Activated CD8-positive, alpha-beta memory T cell treated with anti-CD3 and anti-CD28 coated beads, Interleukin-2, amount 10 ng/mL, durations not matched to agents 7 days and 5 days (primary cell): ENCODE data around the gene ZCCHC9. TPM values are rescaled to one million over a fixed set of nuclear protein-coding genes. Genes with fewer than 3 reads are reported as not detected.
"Not testable (repeated sequence)": the region's sequence is repeated elsewhere in the genome, so short reads cannot be mapped to it uniquely, and the experiment has no call there.

Experiments used
- ATAC-seq: fragments of 150-1000 bp; cut with Tn5 transposase; one replicate; pipeline ENCODE4 v1.10.0; 2021; ENCODE audit warnings: moderate library complexity
- CTCF ChIA-PET: fragments of 350-600 bp; sonication (Branson Sonifier 250); formaldehyde crosslinking; loops from one replicate; lab custom pipeline; 2021; ENCODE audit warnings: antibody characterized with exemption; lab: Charles Lee
- DNase-seq: peaks from one replicate; pipeline ENCODE4 v3.0.0-alpha.2; 2020
- H3K27ac Mint-ChIP-seq: one replicate; pipeline ENCODE4 v1.8.0; 2021; ENCODE audit warnings: mild to moderate bottlenecking, mixed read lengths
- H3K27me3 Mint-ChIP-seq: one replicate; pipeline ENCODE4 v1.8.0; 2021; ENCODE audit warnings: mixed read lengths
- H3K36me3 Mint-ChIP-seq: one replicate; pipeline ENCODE4 v1.8.0; 2021; ENCODE audit warnings: mild to moderate bottlenecking, mixed read lengths
- H3K4me1 Mint-ChIP-seq: one replicate; pipeline ENCODE4 v1.8.0; 2021; ENCODE audit warnings: mixed read lengths
- H3K4me3 Mint-ChIP-seq: one replicate; pipeline ENCODE4 v1.8.0; 2021; ENCODE audit warnings: mild to moderate bottlenecking, moderate library complexity, mixed read lengths
- H3K9me3 Mint-ChIP-seq: one replicate; pipeline ENCODE4 v1.8.0; 2022; ENCODE audit warnings: low read depth, mixed read lengths
- total RNA-seq, 2 experiments: library from RNA; stranded (reverse); gene quantifications; one replicate each; pipeline ENCODE4 v1.2.3, GENCODE V29; 2021

The ZCCHC9 gene
- total RNA-seq, 2 experiments from 2014 or later: 30.6 to 35.7 TPM

GRCh38 chr5:81313686-81314085 lies 12.3 kb downstream of the ZCCHC9 start:
- ATAC-seq (no peak), DNase-seq (no peak)
- Mint-ChIP-seq H3K27ac (no peak overlapping the region), H3K27me3 (no peaks in the 10 kb centered on the region), H3K4me3 (no peak overlapping the region), H3K36me3 (peaks cover 39% of the 10 kb centered on the region), H3K9me3 (no peaks in the 10 kb centered on the region), H3K4me1 (no peaks in the 10 kb centered on the region)
- CTCF ChIA-PET: interaction anchor here (1.6 kb wide), 1 partner anchor 13 kb away, joined by 5 read pairs; no protein-coding TSS in a partner anchor

- CTCF ChIA-PET: interaction anchor here (1.6 to 1.9 kb wide), 2 partner anchors 14 to 16 kb away, joined by 5 read pairs; no protein-coding TSS in a partner anchor
- H3K9me3 Mint-ChIP-seq: no peaks in the 10 kb centered on the region
- no peaks in the 10 kb centered on the region for H3K4me1 Mint-ChIP-seq
- no peaks in the 10 kb centered on the region for H3K27me3 Mint-ChIP-seq
- no peak overlapping the region for H3K27ac Mint-ChIP-seq
- ATAC-seq (no peak), DNase-seq (no peak)
- peaks cover 36% of the 10 kb centered on the region for H3K36me3 Mint-ChIP-seq
- no peak overlapping the region for H3K4me3 Mint-ChIP-seq
Observed at GRCh38 chr5:81314581-81314980, 13.2 kb downstream of the ZCCHC9 start.

GRCh38 chr5:81315336-81315735 lies 13.9 kb downstream of the ZCCHC9 start:
- Mint-ChIP-seq H3K27me3 (no peaks in the 10 kb centered on the region), H3K36me3 (peaks cover 33% of the 10 kb centered on the region), H3K4me3 (no peak overlapping the region), H3K4me1 (no peaks in the 10 kb centered on the region), H3K27ac (no peak overlapping the region), H3K9me3 (no peaks in the 10 kb centered on the region)
- CTCF ChIA-PET: interaction anchor here (1.0 to 1.9 kb wide), 2 partner anchors 10 to 17 kb away, joined by 3 to 5 read pairs; no protein-coding TSS in a partner anchor
- ATAC-seq: no peak
- DNase-seq: no peak

GRCh38 chr5:81315830-81316229 lies 14.4 kb downstream of the ZCCHC9 start:
- Mint-ChIP-seq H3K36me3 (peaks cover 28% of the 10 kb centered on the region), H3K4me1 (no peaks in the 10 kb centered on the region), H3K9me3 (no peaks in the 10 kb centered on the region), H3K27me3 (no peaks in the 10 kb centered on the region), H3K27ac (no peak overlapping the region), H3K4me3 (no peak overlapping the region)
- DNase-seq (no peak), ATAC-seq (no peak)
- CTCF ChIA-PET: interaction anchor here (1.0 to 1.9 kb wide), 2 partner anchors 9 to 18 kb away, joined by 3 to 5 read pairs; no protein-coding TSS in a partner anchor

GRCh38 chr5:81316571-81316970 lies 15.2 kb downstream of the ZCCHC9 start:
- DNase-seq (no peak), ATAC-seq (no peak)
- no peak overlapping the region for H3K27ac Mint-ChIP-seq
- no peak overlapping the region for H3K4me3 Mint-ChIP-seq
- no peaks in the 10 kb centered on the region for H3K9me3 Mint-ChIP-seq
- H3K4me1 Mint-ChIP-seq: no peaks in the 10 kb centered on the region
- CTCF ChIA-PET: no interaction called here
- no peaks in the 10 kb centered on the region for H3K27me3 Mint-ChIP-seq
- peaks cover 23% of the 10 kb centered on the region for H3K36me3 Mint-ChIP-seq

GRCh38 chr5:81317536-81317935 lies 16.1 kb downstream of the ZCCHC9 start:
- Mint-ChIP-seq H3K27ac (no peak overlapping the region), H3K27me3 (no peaks in the 10 kb centered on the region), H3K9me3 (no peaks in the 10 kb centered on the region), H3K4me3 (no peak overlapping the region), H3K4me1 (no peaks in the 10 kb centered on the region), H3K36me3 (peaks cover 16% of the 10 kb centered on the region)
- ATAC-seq (no peak), DNase-seq (no peak)
- CTCF ChIA-PET: no interaction called here

GRCh38 chr5:81326554-81326953 lies 25.2 kb downstream of the ZCCHC9 start:
- Mint-ChIP-seq H3K4me3 (no peak overlapping the region), H3K27ac (no peak overlapping the region), H3K36me3 (no peaks in the 10 kb centered on the region), H3K27me3 (peaks cover 6% of the 10 kb centered on the region), H3K9me3 (no peaks in the 10 kb centered on the region), H3K4me1 (no peaks in the 10 kb centered on the region)
- no peak for DNase-seq
- CTCF ChIA-PET: interaction anchor here (0.7 kb wide), 1 partner anchor 13 kb away, joined by 3 read pairs; no protein-coding TSS in a partner anchor
- no peak for ATAC-seq

GRCh38 chr5:81334304-81335061 lies 33.1 kb downstream of the ZCCHC9 start:
- H3K9me3 Mint-ChIP-seq: peaks cover 4% of the 10 kb centered on the region
- no peak overlapping the region for H3K27ac Mint-ChIP-seq
- peaks cover 12% of the 10 kb centered on the region for H3K4me1 Mint-ChIP-seq
- H3K4me3 Mint-ChIP-seq: no peak overlapping the region
- CTCF ChIA-PET: no interaction called here
- no peaks in the 10 kb centered on the region for H3K36me3 Mint-ChIP-seq
- DNase-seq (no peak), ATAC-seq (no peak)
- H3K27me3 Mint-ChIP-seq: no peaks in the 10 kb centered on the region

GRCh38 chr5:81335946-81336345 lies 34.6 kb downstream of the ZCCHC9 start:
- Mint-ChIP-seq H3K9me3 (peaks cover 4% of the 10 kb centered on the region), H3K4me3 (no peak overlapping the region), H3K36me3 (no peaks in the 10 kb centered on the region), H3K27ac (no peak overlapping the region), H3K27me3 (no peaks in the 10 kb centered on the region), H3K4me1 (peaks cover 12% of the 10 kb centered on the region)
- CTCF ChIA-PET: no interaction called here
- DNase-seq (no peak), ATAC-seq (no peak)

GRCh38 chr5:81336556-81336955 lies 35.2 kb downstream of the ZCCHC9 start:
- Mint-ChIP-seq H3K9me3 (peaks cover 4% of the 10 kb centered on the region), H3K27ac (no peak overlapping the region), H3K36me3 (no peaks in the 10 kb centered on the region), H3K4me1 (peaks cover 12% of the 10 kb centered on the region), H3K27me3 (no peaks in the 10 kb centered on the region), H3K4me3 (no peak overlapping the region)
- DNase-seq: no peak
- CTCF ChIA-PET: no interaction called here
- ATAC-seq: no peak

- CTCF ChIA-PET: no interaction called here
- Mint-ChIP-seq H3K4me3 (no peak overlapping the region), H3K9me3 (peaks cover 4% of the 10 kb centered on the region)
Observed at GRCh38 chr5:81337803-81338202, 36.4 kb downstream of the ZCCHC9 start.

GRCh38 chr5:81338213-81338612 lies 36.8 kb downstream of the ZCCHC9 start:
- CTCF ChIA-PET, H3K9me3 Mint-ChIP-seq, H3K27ac Mint-ChIP-seq: not testable (repeated sequence)

More at GRCh38 chr5:81337803-81338202, 36.4 kb downstream of the ZCCHC9 start:
- DNase-seq (no peak), ATAC-seq (no peak)
- Mint-ChIP-seq H3K27me3 (no peaks in the 10 kb centered on the region), H3K4me1 (peaks cover 12% of the 10 kb centered on the region), H3K27ac (no peak overlapping the region), H3K36me3 (no peaks in the 10 kb centered on the region)

GRCh38 chr5:81344736-81345135 lies 43.3 kb downstream of the ZCCHC9 start:
- H3K27ac Mint-ChIP-seq: no peak overlapping the region
- H3K4me3 Mint-ChIP-seq: no peak overlapping the region
- H3K27me3 Mint-ChIP-seq: peaks cover 4% of the 10 kb centered on the region
- H3K36me3 Mint-ChIP-seq: no peaks in the 10 kb centered on the region
- no peaks in the 10 kb centered on the region for H3K9me3 Mint-ChIP-seq
- no peaks in the 10 kb centered on the region for H3K4me1 Mint-ChIP-seq
- ATAC-seq (no peak), DNase-seq (no peak)
- CTCF ChIA-PET: interaction anchor here (1.6 kb wide), 1 partner anchor 12 kb away, joined by 3 read pairs; no protein-coding TSS in a partner anchor

More at GRCh38 chr5:81338213-81338612, 36.8 kb downstream of the ZCCHC9 start:
- not testable (repeated sequence) for H3K4me1 Mint-ChIP-seq, ATAC-seq, H3K27me3 Mint-ChIP-seq, DNase-seq, H3K4me3 Mint-ChIP-seq, H3K36me3 Mint-ChIP-seq

- H3K4me3 Mint-ChIP-seq: no peak overlapping the region
- peaks cover 4% of the 10 kb centered on the region for H3K27me3 Mint-ChIP-seq
- CTCF ChIA-PET: no interaction called here
- no peak for DNase-seq
- H3K9me3 Mint-ChIP-seq: no peaks in the 10 kb centered on the region
- no peaks in the 10 kb centered on the region for H3K4me1 Mint-ChIP-seq
- H3K36me3 Mint-ChIP-seq: no peaks in the 10 kb centered on the region
- no peak overlapping the region for H3K27ac Mint-ChIP-seq
- no peak for ATAC-seq
Observed at GRCh38 chr5:81345411-81346003, 44.1 kb downstream of the ZCCHC9 start.
